Spleen (tissue), 11 donors: ENCODE data around the gene EEF2. TPM values are rescaled to one million over a fixed set of nuclear protein-coding genes. Genes with fewer than 3 reads are reported as not detected.
A peak's percentile ranks its signal among the peaks of the same experiment; 100 is the strongest.
"Not testable (repeated sequence)": the region's sequence is repeated elsewhere in the genome, so short reads cannot be mapped to it uniquely, and the experiment has no call there.

Experiments used
- DNase-seq: peaks from one replicate; pipeline ENCODE4 v3.0.0-alpha.2; 2020
- H3K27ac ChIP-seq, 8 donors: fragments of 200-600 bp; sonication (generic) in 7 of 8; 1 replicate in 4 of 8; 2 replicates in 4 of 8; pipeline versions ENCODE4 v1.5.0 to v1.8.0; 2016 to 2021; ENCODE audit warnings: inconsistent platforms in 4 of 8, mild to moderate bottlenecking in 4 of 8, moderate library complexity in 1 of 8
- H3K27me3 ChIP-seq, 7 donors: fragments of 200-600 bp; sonication (generic) in 6 of 7; replicated peaks in 1 of 7; 1 replicate in 4 of 7; 2 replicates in 3 of 7; pipeline versions ENCODE4 v1.5.0 to v1.8.0; 2016 to 2021; ENCODE audit warnings: inconsistent platforms in 3 of 7, mild to moderate bottlenecking in 1 of 7
- H3K36me3 ChIP-seq, 6 donors: fragments of 200-600 bp; sonication (generic) in 5 of 6; 1 replicate in 4 of 6; 2 replicates in 2 of 6; pipeline versions ENCODE4 v1.5.0 to v1.8.0; 2016 to 2021; ENCODE audit warnings: inconsistent platforms in 2 of 6
- H3K4me1 ChIP-seq, 6 donors: fragments of 200-600 bp; sonication (generic) in 5 of 6; 1 replicate in 3 of 6; 2 replicates in 3 of 6; pipeline versions ENCODE4 v1.5.0 to v1.8.0; 2016 to 2021; ENCODE audit warnings: inconsistent platforms in 3 of 6
- H3K4me3 ChIP-seq, 8 donors: fragments of 200-600 bp; sonication (generic) in 7 of 8; 1 replicate in 4 of 8; 2 replicates in 4 of 8; pipeline versions ENCODE4 v1.5.0 to v1.8.0; 2016 to 2021; ENCODE audit warnings: inconsistent platforms in 4 of 8, mild to moderate bottlenecking in 4 of 8, moderate library complexity in 2 of 8
- H3K9me3 ChIP-seq, 8 donors: fragments of 200-600 bp; sonication (generic) in 7 of 8; 1 replicate in 4 of 8; 2 replicates in 4 of 8; pipeline versions ENCODE4 v1.5.0 to v1.8.0; 2016 to 2021; ENCODE audit warnings: inconsistent platforms in 4 of 8
- POLR2A ChIP-seq, 3 donors: fragments of 450-650 bp; IDR thresholded peaks; one replicate each; pipeline ENCODE4 v1.5.1; 2017; ENCODE audit warnings: antibody characterized with exemption in 3 of 3, mild to moderate bottlenecking in 1 of 3
- POLR2AphosphoS5 ChIP-seq, 3 donors: sonication (generic); formaldehyde crosslinking; IDR thresholded peaks; one replicate each; pipeline ENCODE4 v1.5.1; 2017; ENCODE audit warnings: antibody characterized with exemption in 3 of 3
- WGBS, 5 donors: extraction: QIAGEN DNeasy Blood & Tissue Kit in 3 of 5; methylation state at CpG; one replicate each; pipeline versions ENCODE4 v1.1.5 to v1.1.7; 2013 to 2018; 5-methylcytosine and 5-hydroxymethylcytosine counted together
- intact Hi-C: fragments of 100-400 bp; cut with DNase I; formaldehyde crosslinking; loops from one replicate; pipeline ENCODE4 v1.15.0; 2023; ENCODE audit warnings: low total_unique reads
- polyA plus RNA-seq, 3 donors: library from polyadenylated mRNA; stranded (reverse); fragments of 200-250 nt; gene quantifications; one replicate each; pipeline ENCODE4 v1.2.1, GENCODE V29; 2013
- total RNA-seq, 7 donors: library from RNA; depleted of rRNA in 3 of 7; stranded (reverse); fragments of >200 nt in 3 of 7; fragmentation: NEBNext Ultra II Directional in 4 of 7; extraction: Animal tissue kit (Norgen Biotek cat#: 25700) in 4 of 7; gene quantifications; one replicate each; pipeline versions ENCODE4 v1.1.0 to v1.2.1, GENCODE V29; 2016 to 2021
- TF ChIP-seq, protein P1 (sequence below), 11 experiments: fragments of 200-600 bp in 7 of 11; fragments of 450-650 bp in 4 of 11; sonication (generic) in 4 of 11; IDR thresholded peaks in 8 of 11; conservative IDR thresholded peaks in 3 of 11; 1 replicate in 7 of 11; 2 replicates in 4 of 11; pipeline versions ENCODE4 v1.4.0 to v1.8.0; 2016 to 2021; ENCODE audit warnings: antibody characterized with exemption in 11 of 11, inconsistent platforms in 4 of 11, mild to moderate bottlenecking in 1 of 11
- donor health status: healthy with polysubstance abuse.
- donor health status: DM: no; HTN: no; CAD: no; lungs with moderate emphysema.
- donor health status: DM: no; HTN: no; CAD: no.
- donor health status: Bipolar disorder and iron deficiency.
- donor health status: healthy.
- donor health status: DM: no; HTN: no; CAD: no.
- donor health status: DM: yes; HTN: yes; CAD: no.

The EEF2 gene
- total and polyA plus RNA-seq, 10 donors, result 565 to 1,961 (median 1,262) TPM

DNA sequence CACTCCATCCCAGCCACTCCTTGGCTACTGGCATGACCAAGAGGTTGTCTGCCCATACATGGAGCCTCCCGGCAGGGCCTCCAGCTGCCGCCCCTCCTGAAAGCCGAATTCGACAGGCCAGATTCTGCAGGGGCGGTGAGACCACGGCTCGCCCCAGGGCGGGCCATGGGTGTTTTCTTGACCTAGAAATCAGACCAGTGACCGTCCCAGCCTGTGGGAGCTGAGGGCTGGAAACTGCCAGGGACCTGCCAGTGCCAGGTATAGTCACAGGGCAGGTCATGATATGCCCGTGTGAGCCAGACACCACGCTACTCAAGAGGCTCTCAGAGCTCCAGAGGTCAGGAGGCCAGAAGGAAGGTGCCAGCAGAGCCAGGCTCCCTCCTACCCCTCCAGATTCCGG, 31.2 kb downstream of the EEF2 start:
- peaks cover 0 to 20% (median 0%) of the 10 kb centered on the region in 7 donors for H3K27me3 ChIP-seq
- H3K27ac ChIP-seq, result no peak overlapping the region
- TF ChIP-seq, protein P1, sequence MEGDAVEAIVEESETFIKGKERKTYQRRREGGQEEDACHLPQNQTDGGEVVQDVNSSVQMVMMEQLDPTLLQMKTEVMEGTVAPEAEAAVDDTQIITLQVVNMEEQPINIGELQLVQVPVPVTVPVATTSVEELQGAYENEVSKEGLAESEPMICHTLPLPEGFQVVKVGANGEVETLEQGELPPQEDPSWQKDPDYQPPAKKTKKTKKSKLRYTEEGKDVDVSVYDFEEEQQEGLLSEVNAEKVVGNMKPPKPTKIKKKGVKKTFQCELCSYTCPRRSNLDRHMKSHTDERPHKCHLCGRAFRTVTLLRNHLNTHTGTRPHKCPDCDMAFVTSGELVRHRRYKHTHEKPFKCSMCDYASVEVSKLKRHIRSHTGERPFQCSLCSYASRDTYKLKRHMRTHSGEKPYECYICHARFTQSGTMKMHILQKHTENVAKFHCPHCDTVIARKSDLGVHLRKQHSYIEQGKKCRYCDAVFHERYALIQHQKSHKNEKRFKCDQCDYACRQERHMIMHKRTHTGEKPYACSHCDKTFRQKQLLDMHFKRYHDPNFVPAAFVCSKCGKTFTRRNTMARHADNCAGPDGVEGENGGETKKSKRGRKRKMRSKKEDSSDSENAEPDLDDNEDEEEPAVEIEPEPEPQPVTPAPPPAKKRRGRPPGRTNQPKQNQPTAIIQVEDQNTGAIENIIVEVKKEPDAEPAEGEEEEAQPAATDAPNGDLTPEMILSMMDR (IDR thresholded peaks at IDR 0.05 in 8 of 11, conservative IDR thresholded peaks at IDR 0.05 in 3 of 11), result no peak
- TF ChIP-seq POLR2AphosphoS5 (IDR thresholded peaks at IDR 0.05) (no peak), POLR2A (IDR thresholded peaks at IDR 0.05) (no peak)
- peaks cover under 1 to 39% (median 28%) of the 10 kb centered on the region in 6 donors for H3K36me3 ChIP-seq
- WGBS, 5 donors, result 90 to 96% (median 93%) methylated on average over 9 to 12 of the region's 12 CpGs
- H3K9me3 ChIP-seq, result no peaks in the 10 kb centered on the region
- no peak overlapping the region for H3K4me3 ChIP-seq
- DNase-seq, result no peak
- H3K4me1 ChIP-seq, result peaks cover 0 to 39% (median 22%) of the 10 kb centered on the region in 6 donors
- intact Hi-C loops, result no loop called here

DNA sequence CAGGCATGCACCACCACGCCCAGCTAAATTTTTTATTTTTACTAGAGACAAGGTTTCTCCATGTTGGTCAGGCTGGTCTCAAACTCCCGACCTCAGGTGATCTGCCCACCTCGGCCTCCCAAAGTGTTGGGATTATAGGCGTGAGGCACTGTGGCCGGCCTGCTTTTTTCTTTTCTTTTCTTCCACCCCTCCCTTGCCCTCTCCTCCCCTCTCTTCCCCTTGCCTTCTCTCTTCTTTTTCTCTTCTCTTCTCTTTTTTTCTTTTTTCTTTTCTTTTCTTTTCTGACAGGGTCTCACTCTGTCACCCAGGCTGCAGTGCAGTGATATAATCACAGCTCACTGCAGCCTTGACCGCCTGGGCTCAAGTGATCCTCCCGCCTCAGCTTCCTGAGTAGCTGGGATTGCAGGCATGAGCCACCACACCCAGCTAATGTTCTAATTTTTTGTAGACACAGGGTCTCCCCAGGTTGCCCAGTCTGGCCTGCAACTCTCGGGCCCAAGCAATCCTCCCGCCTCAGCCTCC, 32.4 kb downstream of the EEF2 start:
- H3K9me3 ChIP-seq, H3K4me3 ChIP-seq, DNase-seq, intact Hi-C loops: not testable (repeated sequence)
- Histone ChIP-seq H3K27me3 (peaks cover 0 to 20% (median 0%) of the 10 kb centered on the region in 7 donors), H3K36me3 (peaks cover 0 to 26% (median 15%) of the 10 kb centered on the region in 6 donors), H3K27ac (peak overlapping the region in 2 of 8 donors; percentile 46 to 51), H3K4me1 (peaks cover 0 to 39% (median 22%) of the 10 kb centered on the region in 6 donors)
- WGBS, 5 donors, result 71 to 94% (median 75%) methylated on average over 9 of the region's 9 CpGs

DNA sequence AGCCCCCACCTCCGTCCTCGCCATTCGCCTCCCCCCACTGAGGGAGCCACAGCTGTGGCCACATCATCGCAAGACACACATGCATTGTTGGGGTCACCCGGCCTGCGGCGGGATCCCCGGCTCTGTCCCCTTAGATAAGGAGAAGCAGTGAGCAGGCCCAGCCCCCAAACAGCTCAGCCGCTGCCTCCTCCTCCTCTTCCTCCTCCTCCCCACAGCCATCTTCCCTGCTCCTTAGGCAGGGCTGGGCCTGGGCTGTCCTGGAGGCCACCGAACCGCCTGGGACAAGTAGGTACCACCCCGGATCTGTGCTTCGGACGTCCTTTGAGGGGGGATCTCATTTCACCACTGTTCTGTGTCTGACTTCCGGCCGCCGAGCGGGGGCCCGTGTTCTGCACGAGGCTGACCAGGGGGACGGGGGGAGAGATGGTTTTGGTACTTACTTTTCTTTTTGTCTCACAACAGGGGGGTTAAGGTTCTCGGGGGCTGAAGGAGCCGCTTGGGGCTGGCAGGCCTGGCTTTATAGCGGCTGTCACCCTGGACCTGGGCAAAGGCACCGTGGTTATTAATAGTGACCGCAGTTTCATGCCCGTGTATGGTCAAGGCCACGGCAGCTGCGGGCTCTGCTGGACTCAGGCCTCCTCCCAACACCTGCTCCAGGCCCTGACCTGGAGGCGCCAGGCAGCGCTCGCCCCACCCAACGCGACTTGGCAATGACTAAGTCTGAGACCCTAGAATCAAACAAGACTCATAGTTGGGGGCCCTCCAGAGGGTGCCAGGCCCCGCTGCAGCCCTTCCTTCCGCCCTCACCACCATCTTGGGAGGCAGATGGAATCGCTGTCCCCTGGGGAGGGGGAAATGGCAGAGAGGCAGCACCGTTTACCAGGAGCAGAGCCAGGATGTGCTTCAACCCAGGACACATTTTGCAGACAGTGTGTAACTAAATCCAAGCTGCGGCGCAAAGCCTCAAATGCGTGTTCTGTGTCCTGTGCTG, 34.1 kb downstream of the EEF2 start:
- peaks cover 0 to 39% (median 22%) of the 10 kb centered on the region in 6 donors for H3K4me1 ChIP-seq
- intact Hi-C loops, result no loop called here
- no peak for TF ChIP-seq POLR2A (IDR thresholded peaks at IDR 0.05)
- TF ChIP-seq, protein P1 (IDR thresholded peaks at IDR 0.05 in 8 of 11, conservative IDR thresholded peaks at IDR 0.05 in 3 of 11), result no peak
- TF ChIP-seq POLR2AphosphoS5 (IDR thresholded peaks at IDR 0.05), result no peak
- H3K4me3 ChIP-seq, result peak overlapping the region in 2 of 8 donors; percentile 6 to 49
- peak overlapping the region in 5 of 8 donors; percentile 8 to 61 (median 25) for H3K27ac ChIP-seq
- H3K27me3 ChIP-seq, result peaks cover 0 to 20% (median 0%) of the 10 kb centered on the region in 7 donors
- peaks cover 0 to 9% (median 8%) of the 10 kb centered on the region in 6 donors for H3K36me3 ChIP-seq
- 24 to 32% (median 30%) methylated on average over 28 to 41 of the region's 41 CpGs for WGBS, 5 donors
- no peaks in the 10 kb centered on the region for H3K9me3 ChIP-seq
- peak; percentile 77 for DNase-seq

DNA sequence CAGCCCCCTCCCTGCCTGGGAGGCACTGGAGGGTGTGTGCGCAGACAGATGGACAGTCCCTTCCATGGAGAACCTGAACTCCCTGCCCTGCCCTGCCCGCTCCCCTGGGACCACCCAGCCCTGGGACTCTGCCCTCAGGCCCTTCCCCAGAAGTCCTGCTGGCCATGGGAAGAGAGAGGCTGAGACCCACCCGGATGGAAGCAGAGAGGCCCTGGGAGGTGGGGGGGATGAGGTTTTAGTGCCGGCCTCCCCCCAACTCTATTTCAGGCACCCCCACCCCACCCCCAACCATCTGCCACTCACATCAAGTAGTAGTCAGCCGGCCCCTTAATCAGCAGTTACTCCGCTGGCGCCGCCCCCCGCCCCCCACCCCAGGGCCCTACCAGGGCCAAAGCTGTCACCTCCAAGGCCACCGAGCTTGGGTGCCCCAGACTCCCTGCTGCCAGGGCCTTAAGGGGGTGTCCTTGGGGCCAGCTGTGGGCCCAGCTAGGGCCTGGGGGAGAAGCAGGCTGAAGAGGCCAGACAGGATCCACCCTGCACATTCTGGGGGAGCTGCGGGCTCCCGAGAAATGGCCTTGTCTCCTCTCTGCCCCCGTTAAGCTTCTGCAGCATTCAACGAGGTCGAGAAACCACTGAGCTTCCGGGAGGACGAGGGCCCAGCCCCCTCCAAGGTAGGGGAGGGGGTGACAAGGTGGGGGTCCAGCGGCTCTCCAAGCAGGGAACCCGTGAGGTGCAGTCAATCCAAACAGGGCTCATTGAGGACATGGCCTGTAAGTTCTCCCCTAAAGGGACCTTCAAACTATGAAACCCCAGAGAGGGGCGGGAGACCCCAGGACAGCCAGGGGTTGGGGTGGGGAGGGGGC, 35.0 kb downstream of the EEF2 start:
- peaks cover 0 to 39% (median 22%) of the 10 kb centered on the region in 6 donors for H3K4me1 ChIP-seq
- peak overlapping the region in 2 of 8 donors; percentile 6 to 49 for H3K4me3 ChIP-seq
- 27 to 40% (median 36%) methylated on average over 15 to 20 of the region's 20 CpGs for WGBS, 5 donors
- peaks cover 0 to 20% (median 0%) of the 10 kb centered on the region in 7 donors for H3K27me3 ChIP-seq
- no peak for DNase-seq
- no peaks in the 10 kb centered on the region for H3K36me3 ChIP-seq
- H3K27ac ChIP-seq, result peak overlapping the region in 3 of 8 donors; percentile 25 to 61 (median 58)
- H3K9me3 ChIP-seq, result no peaks in the 10 kb centered on the region
- no peak for TF ChIP-seq POLR2A (IDR thresholded peaks at IDR 0.05)
- TF ChIP-seq, protein P1 (IDR thresholded peaks at IDR 0.05 in 8 of 11, conservative IDR thresholded peaks at IDR 0.05 in 3 of 11), result no peak
- intact Hi-C loops, result no loop called here
